Panc1 (cell line): Measurements from ENCODE around the gene SLC22A17.

Experiments
- CTCF ChIP-seq: fragments of 450-650 bp; IDR thresholded peaks from 2 replicates; pipeline ENCODE4 v1.5.1; 2017; ENCODE audit warnings: mild to moderate bottlenecking
- POLR2AphosphoS5 ChIP-seq: IDR thresholded peaks from 2 replicates; pipeline ENCODE4 v1.6.1; 2012; ENCODE audit warnings: mild to moderate bottlenecking, low read depth, low read length, moderate library complexity
- SIN3A ChIP-seq: IDR thresholded peaks from 2 replicates; pipeline ENCODE4 v1.6.1; 2012; ENCODE audit warnings: low read depth, mild to moderate bottlenecking, low read length, moderate library complexity, borderline replicate concordance; ENCODE audit not compliant: insufficient read depth

- TF ChIP-seq POLR2AphosphoS5 (no peak), CTCF (no peak), SIN3A (no peak)
These were observed 43.4 kb upstream of the SLC22A17 start for GRCh38 chr14:23396126-23396525.
